GM18867 (cell line): ENCODE results near the gene LRRC75A.

Experiments
- ATAC-seq: cut with Tn5 transposase; IDR thresholded peaks from one replicate; pipeline ENCODE4 v1.9.1; 2021; ENCODE audit warnings: mild to moderate bottlenecking, moderate library complexity; ENCODE audit not compliant: unreplicated experiment

Gene LRRC75A

DNA sequence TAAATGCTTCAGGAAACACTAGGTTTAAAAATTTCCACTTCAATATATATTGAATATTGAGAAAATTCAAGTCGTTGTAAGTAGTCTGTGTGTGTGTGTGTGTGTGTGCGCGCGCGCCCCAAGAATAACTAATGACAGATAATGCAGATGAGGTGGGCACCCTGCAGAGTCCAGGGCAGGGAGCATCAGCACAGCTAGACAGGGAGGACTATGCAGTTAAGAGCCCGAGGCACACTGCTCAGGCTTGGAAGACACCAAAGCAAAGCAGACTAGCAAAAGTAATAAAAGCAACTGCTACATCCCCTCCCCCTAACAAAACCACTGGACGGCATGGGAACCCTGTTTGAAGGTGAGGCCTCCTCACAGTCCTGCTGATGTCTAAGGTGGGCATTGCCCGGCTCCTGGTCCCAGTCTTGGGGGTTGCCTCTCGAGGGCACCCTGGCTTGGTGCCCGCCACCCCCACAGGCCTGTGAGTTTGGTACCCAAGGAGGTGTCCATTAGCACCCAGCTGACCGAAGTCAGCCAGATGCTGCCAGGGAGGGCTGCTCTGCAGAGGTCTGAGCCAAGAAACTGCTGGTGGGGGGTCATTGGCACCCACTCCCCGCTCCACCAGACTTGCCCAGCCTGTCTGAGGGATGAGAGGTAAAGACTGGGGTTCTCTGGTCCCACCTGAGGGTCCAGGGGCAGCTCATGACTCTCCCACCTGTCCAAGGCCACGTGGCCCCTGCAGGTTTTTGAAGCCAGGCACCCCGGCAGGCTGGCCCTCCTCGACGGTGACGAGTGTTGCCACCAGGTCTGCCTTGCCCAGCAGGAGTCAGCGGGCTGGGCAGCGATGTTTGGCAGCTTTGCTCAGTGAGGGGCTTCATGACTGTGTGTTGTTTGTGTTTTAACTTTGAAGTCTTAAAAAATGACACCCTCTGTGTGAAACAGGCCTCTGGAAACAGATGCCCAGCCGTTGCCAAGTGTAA lies 18.7 kb downstream of the LRRC75A start:
- ATAC-seq, result no peak

DNA sequence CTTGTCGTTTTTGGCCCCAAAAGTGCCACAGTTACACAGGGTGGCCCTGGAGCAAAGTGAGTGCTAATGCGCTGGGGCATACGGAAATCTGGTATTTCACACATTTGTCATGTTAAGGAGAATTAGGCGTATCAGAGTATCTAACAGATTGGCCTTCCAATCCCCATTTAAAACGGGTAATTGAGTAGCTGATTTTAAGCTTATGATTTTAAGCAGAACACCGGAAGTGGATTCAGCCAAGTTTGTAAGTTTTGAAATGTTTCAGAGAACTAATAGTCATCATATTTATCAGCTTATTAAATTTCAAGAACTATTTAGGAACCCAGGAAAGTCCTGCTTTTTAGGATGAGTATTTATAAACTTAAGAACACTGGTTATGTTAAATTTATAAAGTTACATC lies 19.5 kb downstream of the LRRC75A start:
- ATAC-seq, result no peak

DNA sequence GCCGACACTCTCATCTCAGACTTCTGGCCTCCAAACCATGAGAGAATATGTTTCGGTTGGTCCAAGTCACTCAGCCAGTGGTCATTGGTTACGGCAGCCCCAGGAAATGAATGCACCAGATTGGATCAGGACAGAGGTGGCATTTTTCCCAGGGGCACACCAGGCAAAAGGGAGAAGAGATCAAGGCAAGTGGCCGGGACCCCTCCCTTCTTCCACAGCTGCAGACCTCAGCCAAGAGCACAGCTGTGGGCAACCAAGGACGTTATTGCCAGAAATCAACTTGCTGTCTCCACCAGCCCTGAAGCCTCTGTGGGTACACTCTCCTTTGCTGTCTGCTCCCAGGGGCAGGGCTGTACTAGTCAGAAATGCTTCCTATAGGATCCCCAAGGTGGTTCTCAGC lies 20.7 kb downstream of the LRRC75A start:
- ATAC-seq, result no peak

DNA sequence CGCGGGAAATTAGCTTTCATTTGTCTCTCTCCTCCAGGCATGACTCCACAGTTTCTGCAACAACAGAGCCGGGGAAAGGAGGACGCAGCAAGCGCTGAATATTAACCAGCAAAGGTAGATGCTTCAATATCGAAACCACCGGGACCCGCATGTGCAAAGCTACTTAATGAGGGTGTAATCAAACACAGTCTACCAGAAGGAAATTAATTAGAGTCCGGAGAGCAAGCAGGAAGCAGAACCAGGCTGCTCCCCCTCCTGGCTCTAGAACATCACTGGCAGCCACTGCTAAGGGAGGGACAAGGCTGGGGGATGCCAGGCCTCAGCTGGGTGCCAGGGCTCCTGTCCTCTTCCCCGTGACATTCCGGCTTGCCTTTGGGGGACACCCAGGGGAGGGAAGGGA lies 21.7 kb downstream of the LRRC75A start:
- ATAC-seq, result no peak

DNA sequence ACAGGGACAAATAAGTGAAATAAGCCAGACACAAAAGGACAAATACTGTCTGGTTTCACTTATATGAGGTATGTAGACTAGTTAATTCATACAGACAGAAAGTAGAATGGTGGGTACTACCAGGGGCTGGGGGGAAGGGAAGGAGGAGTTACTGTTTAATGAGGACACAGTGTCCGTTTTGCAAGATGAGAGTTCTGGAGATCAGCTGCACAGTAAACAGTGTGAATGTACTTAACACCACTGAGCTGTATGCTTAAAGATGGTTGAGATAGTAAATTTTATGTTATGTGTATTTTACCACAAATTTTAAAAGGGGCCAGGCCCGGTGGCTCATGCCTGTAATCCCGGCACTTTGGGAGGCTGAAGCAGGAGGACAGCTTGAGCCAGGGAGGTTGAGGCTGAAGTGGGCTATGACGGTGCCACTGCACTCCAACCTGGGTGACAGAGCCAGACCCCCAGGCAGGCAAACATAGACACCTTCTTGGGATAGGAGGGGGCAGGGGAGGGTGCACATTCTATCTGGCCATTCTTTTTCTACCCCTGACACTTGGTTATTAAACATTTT lies 23.5 kb downstream of the LRRC75A start:
- ATAC-seq, result no peak

DNA sequence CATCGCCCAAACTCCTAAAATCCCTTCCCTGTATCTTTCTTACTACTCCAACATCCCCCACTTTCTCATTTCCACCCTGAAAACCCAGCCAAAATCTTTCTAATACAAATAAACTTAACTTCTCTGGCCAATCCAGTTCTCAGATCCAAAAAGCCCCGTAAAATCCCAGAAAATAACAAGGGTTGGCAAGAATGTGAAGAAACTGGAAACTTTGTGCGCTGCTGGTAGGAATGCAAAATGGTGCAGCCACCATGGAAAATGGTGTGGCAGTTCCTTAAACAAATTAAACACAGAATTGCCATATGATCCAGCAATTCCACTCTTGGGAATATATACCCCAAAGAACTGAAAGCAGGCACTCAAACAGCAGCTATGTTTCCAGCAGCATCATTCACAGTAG lies 24.1 kb downstream of the LRRC75A start:
- no peak for ATAC-seq

DNA sequence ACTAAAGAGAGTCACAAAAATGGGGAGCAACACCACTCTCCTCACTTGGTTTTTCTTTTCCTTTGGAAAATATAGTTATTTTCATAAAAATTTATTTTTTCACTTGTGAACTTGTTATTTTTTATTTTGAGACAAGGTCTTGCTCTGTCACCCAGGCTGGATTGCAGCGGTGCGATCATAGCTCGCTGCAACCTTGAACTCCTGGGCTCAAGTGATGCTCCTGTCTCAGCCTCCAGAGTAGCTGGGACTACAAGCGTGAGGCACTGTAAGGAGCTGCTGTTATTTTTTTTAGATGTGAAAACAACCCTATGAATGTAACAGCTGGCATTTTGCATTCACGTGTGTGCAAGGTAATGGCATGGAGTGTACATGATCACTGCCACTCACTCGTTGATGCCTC lies 24.9 kb downstream of the LRRC75A start:
- ATAC-seq, result no peak

DNA sequence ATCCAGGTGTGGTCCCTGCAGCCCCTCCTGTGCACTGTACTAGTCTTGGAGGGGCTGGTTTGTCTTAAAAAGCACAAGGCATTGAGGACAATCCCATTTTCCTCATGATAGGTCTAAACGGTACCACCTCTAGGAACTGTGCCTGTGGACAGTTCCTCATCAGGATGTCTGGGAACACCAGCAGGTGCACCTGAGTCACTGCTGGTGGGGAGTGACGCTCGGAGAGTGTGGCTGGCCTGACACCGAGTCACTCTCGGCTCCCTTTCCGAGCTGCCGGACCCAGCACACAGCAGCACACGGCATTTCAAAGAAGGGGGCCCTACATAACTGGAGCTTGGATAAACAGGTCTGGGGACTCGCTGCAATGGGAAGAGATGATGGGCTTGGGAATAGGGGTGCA lies 25.6 kb downstream of the LRRC75A start:
- no peak for ATAC-seq

DNA sequence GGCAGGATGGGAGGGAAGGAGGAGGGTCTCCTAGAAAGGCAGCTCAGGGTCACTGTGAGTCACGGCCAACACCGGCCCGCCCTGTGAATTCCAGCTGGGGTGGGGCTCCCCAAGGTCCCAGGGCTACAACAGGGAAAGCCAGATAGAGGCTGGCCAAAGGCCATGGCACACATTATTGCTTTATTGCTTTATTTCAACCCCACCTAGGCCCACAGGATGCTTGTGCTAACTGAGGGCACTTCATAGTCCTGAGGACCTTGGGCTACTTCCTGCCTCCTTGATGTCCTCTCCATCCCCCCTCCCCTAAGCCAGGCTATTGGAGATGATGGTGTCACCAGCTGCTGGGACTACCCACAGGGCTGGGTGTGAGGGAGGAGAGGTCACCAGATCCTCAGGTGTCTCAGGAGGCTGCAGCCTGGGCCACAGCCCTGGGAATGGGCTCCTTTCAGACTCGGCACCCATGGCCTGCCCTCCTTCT lies 26.1 kb downstream of the LRRC75A start:
- ATAC-seq, result no peak

DNA sequence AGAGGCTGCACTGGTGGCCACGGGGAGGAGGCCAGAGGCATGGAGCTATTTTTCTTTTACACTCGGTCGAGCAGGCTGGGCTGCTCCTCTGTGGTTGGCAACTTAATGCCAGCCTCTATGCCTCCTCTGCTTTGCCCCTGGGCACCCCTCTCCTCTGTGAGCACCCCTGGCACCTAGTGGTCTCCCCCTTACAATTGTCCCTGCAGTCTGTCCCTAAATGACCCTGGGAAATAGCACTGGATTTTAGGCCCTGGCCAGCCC lies 27.0 kb downstream of the LRRC75A start:
- no peak for ATAC-seq

DNA sequence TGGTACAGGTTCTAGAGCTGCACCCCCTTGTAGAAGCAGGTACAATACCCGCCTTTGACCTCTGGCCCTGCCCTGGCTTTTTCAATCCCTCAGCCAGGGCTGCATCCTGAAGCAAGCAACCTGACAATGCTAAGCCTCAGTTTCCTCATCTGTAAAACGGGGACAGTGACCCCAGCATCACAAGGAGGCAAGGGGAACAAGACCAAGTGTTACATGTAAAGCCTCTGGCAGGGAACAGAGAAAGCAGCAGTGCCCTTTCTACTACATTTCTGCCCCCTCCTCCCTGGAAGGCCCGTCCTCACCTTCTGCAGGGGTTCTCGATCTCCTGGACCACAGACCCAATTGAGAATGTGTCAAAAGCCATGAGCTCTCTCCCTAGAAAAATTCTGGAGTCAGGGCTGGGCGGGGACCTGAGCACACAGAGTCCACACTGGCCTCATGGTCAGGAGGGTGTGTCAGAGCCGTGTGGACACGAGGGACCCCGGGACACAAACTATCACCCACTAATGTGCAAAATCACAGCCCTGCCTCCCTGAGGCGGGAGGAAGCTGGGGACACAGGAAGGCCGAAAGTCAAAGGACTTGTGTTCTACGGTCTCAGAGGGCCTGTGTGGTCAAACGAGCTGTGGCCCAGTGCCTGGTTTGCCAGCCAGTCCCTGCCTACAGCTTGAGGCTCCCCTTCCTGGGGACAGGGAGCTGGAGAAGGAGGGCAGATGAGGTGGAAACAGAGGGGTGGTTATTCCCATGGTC lies 27.5 kb downstream of the LRRC75A start:
- ATAC-seq, result no peak

DNA sequence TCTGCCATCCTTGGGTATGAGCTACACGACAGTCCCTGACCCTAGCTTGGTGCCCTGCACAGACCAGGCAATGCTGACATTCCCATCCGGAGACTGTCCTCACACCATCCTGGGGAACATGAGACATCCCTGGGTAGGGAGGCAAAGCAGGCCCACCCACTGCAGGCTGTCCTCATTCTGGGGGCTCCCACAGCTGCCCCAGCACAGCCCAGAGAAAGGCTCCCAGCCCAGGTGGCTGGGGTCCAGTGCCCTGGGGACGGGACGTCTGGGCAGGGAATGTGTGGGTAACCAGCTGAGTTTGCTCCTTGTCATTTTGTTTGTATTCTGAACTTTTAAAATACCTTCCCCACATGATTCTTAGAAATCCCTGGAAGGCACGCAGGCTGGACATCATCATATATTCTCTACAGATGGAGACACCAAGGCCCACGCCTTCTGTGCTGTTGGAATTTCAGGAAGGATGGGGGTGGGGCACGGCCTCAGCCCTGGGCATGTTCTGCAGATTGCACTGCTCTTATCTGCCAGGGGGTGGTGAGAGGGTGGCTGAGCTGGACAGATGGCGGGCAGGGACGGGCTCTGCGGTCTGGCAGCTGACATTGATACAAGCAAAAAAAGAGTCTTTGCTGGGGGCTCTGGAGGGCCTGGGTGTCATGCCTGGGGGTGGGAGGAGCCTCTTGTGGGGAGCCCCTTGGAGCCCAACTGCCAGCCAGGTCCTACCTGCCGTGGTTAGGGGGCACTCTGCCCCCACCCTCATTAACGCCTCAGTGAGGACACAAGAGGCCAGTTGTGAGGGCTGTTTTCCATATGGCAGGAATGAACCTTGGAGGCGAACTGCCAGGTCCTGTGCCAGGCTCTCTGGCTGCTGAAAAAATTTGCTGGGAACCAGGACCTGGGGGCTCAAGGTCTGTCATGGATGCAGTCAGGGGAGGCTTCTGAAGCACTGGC lies 28.4 kb downstream of the LRRC75A start:
- ATAC-seq, result no peak

DNA sequence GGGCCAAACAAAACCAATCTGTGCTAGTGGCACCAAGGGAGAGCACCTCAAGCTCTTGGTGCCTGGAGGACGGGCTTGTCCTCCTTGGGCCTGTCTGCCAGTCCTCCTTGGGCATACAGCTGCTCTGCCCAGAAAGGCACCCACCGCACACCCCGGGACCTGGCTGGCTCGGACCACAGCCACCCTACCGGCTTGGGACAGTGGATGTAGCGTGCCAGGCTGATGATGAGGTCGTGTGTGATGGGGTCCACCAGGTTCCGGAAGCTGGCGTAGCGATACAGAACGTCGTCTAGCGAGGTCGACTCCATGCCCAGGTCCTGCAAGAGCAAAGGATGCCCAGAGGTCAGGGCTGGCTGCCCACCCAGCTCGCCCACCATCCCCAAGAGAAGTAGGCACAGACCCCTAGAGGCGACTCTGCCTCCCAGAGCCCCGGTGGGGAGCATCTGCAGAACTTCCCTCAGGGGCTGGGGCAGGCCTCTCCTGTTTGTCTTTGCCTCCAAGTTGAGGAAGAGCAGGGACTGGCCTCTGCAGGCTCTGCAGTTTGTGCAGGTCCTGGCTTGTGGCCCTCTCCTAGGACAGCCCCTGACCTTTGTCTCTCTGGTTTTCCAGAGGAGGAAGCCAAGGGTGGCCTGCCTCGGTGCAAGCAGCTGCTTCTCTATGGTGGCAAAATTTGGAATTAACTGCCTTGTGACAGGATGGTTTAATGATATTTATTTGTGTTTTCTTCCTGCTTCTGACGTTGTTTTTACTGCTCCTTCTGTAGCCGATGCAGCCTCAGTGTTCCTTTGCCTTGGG lies 29.7 kb downstream of the LRRC75A start:
- ATAC-seq, result no peak

DNA sequence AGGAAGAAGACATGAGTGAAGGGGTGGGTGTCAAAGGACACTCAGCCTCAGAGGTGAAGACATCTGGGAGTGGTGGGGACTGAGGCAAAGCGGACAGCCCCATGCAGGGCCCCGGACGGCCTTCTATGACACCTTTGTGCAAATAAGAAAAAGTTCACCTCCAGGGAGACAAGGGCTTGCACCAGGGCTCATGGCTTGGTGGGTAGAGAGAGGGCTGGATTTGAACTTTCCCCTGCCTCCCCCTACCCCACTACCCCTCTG lies 30.5 kb downstream of the LRRC75A start:
- no peak for ATAC-seq

DNA sequence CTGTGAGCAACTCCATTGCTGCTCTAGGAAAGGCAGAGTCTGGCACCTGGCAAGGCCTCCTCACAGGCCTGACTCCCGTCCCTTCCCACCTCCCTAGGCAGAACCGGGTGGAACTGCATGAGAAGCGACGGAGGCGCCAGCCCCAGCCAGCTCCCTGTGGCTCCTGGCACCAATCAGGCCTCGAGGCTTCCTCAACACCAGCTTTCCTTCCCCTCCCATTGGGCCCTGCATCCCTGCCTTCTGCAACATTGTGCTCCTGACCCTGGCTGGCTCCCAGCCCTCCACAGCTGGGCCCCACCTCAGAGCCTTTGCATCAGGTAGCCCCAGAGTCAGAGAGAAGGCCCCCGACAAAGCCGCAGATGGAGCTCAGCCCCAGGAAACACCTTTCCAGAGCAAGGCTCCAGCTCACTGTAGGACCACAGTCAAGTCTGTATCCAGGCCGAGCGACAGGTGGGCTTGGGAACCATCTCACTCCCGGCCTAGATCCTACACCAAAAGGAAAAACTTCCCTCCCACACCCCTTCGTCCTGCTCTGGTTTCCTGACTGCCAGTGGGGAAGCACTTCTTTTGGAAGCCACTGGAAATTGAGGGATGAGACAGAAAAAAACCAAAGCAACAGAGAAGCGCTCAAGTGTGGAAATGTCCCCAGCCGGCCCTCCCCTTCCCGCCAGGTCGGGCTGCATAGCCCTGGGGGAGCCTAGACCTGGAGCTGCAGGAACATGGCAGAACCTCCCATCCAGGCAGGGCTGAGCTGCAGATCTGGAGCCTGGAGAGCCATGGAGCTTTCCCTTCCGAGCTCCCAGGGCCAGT lies 31.0 kb downstream of the LRRC75A start:
- no peak for ATAC-seq

DNA sequence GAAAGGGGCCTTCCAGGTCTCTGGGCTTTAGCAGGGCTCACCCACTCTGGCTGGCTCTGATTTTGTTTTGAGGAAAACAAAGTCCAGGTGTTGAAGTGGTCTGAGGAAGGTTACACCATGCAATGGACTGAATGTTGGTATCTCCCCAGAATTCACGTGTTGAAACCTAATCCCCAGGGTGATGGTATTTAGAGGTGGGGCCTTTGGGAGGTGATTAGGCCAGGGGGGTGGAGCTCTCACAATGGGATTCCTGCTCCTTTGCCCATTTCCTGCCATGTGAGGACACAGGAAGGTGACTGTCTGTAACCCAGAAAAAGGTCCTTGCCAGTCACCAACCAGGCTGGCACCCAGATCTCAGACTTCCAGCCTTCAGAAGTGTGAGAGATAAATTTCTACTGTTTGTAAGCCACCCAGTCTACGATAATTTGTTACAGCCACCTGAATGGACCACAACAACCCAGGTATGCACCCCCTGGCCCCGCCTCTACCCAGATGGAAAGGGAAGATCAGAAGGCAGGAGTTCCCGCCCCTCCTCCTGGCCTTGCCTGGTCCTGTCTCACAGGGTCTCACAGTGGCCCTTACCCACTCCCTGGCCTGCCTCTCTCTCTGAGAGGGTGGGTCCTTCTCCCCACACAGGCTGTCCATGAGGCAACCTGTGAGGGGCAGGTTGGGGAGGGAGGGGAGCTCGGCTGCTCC lies 32.0 kb downstream of the LRRC75A start:
- no peak for ATAC-seq

DNA sequence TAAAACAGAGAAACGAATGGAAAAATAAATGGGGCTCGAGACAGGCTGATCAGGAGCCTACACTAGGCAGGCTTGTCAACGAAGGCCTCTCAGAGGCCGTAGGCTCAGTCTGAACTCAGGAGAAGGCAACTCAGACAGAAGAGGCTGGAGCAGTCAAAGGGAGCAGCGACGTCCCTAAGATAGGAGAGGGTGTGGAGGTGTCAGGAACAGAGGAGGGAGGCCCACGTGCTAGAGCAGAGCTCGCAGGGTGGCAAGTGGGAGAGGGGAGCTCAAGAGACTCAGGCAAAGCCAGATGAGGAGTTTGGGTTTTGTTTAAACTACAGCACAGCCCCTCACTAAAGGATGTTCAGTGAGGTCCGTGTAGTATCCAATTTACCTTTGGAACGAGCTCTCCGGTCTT lies 32.7 kb downstream of the LRRC75A start:
- no peak for ATAC-seq

DNA sequence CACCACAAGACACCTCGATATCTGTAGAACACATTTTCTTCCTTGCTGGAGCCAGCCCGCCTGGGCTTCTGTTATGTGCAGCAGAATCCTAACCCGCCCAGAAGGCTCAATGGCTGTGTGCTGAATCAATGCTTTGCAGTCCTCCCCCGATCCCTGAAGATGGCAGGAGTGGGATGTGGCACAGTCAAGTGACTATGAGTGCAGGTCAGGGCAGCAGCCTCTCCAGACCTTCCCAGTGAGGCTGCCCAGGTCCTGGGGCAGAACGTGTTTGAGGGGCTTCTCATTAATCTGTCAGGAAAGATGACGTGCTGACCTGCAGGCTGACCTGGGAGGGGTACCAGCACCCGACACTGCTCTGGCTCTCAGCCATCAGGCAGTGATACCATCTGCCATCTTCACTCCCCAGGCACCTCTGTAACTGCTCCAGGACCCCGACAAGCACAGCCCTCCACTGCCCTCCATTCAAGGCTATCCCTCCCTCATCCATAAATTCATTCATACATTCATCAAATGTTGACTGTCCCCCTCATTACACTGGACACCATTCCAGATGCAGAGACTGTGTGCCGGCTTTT lies 35.2 kb downstream of the LRRC75A start:
- ATAC-seq, result no peak
